Sigmoid colon (tissue), 7 donors: ENCODE data around the gene SLC6A18. TPM values are rescaled to one million over a fixed set of nuclear protein-coding genes. Genes with fewer than 3 reads are reported as not detected.

Experiments
- DNase-seq: peaks from one replicate; pipeline ENCODE4 v3.0.0-alpha.2; 2019
- H3K27ac ChIP-seq, 4 donors: fragments of 200-600 bp; sonication (generic); one replicate each; pipeline ENCODE4 v1.5.1; 2016 to 2019; ENCODE audit warnings: mild to moderate bottlenecking in 1 of 4
- H3K27me3 ChIP-seq, 3 donors: fragments of 200-600 bp; sonication (generic); one replicate each; pipeline ENCODE4 v1.5.1; 2019; ENCODE audit warnings: mild to moderate bottlenecking in 1 of 3
- H3K36me3 ChIP-seq, 4 donors: fragments of 200-600 bp; sonication (generic); one replicate each; pipeline ENCODE4 v1.5.1; 2016 to 2019
- H3K4me1 ChIP-seq, 4 donors: fragments of 200-600 bp; sonication (generic); one replicate each; pipeline ENCODE4 v1.5.1; 2017 to 2019
- H3K4me3 ChIP-seq, 4 donors: fragments of 200-600 bp; sonication (generic); one replicate each; pipeline ENCODE4 v1.5.1; 2017 to 2019; ENCODE audit warnings: mild to moderate bottlenecking in 2 of 4, moderate library complexity in 1 of 4
- H3K9me3 ChIP-seq, 4 donors: fragments of 200-600 bp in 3 of 4; sonication (generic) in 3 of 4; one replicate each; pipeline versions ENCODE4 v1.5.1 to v1.6.1; 2013 to 2019
- EP300 ChIP-seq, 4 donors: sonication (generic); formaldehyde crosslinking; IDR thresholded peaks; one replicate each; pipeline ENCODE4 v1.6.1; 2017; ENCODE audit warnings: antibody characterized with exemption in 4 of 4
- POLR2A ChIP-seq, 2 donors: fragments of 450-650 bp; IDR thresholded peaks; one replicate each; pipeline ENCODE4 v1.6.1; 2016; ENCODE audit warnings: antibody characterized with exemption in 2 of 2, mild to moderate bottlenecking in 2 of 2, moderate library complexity in 2 of 2
- POLR2AphosphoS5 ChIP-seq, 4 donors: sonication (generic); formaldehyde crosslinking; IDR thresholded peaks; one replicate each; pipeline ENCODE4 v1.6.1; 2017; ENCODE audit warnings: antibody characterized with exemption in 4 of 4
- WGBS, 2 donors: extraction: QIAGEN DNeasy Blood & Tissue Kit; methylation state at CpG; one replicate each; pipeline ENCODE4 v1.1.7; 2013; 5-methylcytosine and 5-hydroxymethylcytosine counted together
- intact Hi-C: fragments of 100-400 bp; cut with DNase I; formaldehyde crosslinking; loops from one replicate; pipeline ENCODE4 v1.15.1; 2023
- polyA plus RNA-seq, 3 donors: library from polyadenylated mRNA; stranded (reverse); fragments of 200-250 nt; gene quantifications; one replicate each; pipeline ENCODE4 v1.2.3, GENCODE V29; 2013
- total RNA-seq, 4 donors: library from RNA; depleted of rRNA; stranded (reverse); fragments of >200 nt; gene quantifications; one replicate each; pipeline ENCODE4 v1.1.0, GENCODE V29; 2016
- TF ChIP-seq, protein P1 (sequence below), 4 experiments: fragments of 450-650 bp in 3 of 4; fragments of 200-600 bp in 1 of 4; IDR thresholded peaks; one replicate each; pipeline ENCODE4 v1.5.1; 2016 to 2019; ENCODE audit warnings: antibody characterized with exemption in 4 of 4, mild to moderate bottlenecking in 3 of 4, moderate library complexity in 2 of 4
- donor health status: healthy with polysubstance abuse.
- donor health status: Bipolar disorder and iron deficiency.
- donor health status: healthy.

SLC6A18 gene
- total and polyA plus RNA-seq, 7 donors = 0.07 TPM; not detected in 6

DNA sequence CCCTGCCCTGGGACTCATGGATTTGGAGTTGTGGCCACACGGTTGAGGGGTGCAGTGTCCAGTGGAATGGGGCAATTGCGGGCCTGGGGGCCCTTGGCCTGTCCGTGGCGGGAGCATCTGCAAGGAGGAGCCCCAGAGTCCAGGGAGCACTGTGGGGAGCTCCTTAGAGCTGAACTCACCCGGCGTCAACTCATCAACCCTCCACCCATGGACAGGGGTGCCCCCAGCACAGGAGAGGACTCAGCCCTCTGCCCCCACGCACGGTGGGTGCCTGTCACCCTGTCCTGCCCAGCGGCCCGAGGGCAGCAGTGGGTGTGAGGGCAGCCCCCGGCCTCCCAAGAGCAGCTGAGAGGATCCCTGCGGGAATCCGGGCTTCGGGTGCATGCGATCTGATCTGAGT lies 550 bp upstream of the SLC6A18 start:
- Histone ChIP-seq H3K27ac (no peak overlapping the region), H3K27me3 (peaks cover 0 to 47% (median 11%) of the 10 kb centered on the region in 3 donors), H3K4me3 (no peak overlapping the region), H3K4me1 (peaks cover 0 to 11% (median 7%) of the 10 kb centered on the region in 4 donors), H3K9me3 (no peaks in the 10 kb centered on the region), H3K36me3 (no peaks in the 10 kb centered on the region)
- no peak for DNase-seq
- TF ChIP-seq EP300 (IDR thresholded peaks at IDR 0.05) (no peak), POLR2AphosphoS5 (IDR thresholded peaks at IDR 0.05) (no peak), POLR2A (IDR thresholded peaks at IDR 0.05) (no peak)
- TF ChIP-seq, protein P1, sequence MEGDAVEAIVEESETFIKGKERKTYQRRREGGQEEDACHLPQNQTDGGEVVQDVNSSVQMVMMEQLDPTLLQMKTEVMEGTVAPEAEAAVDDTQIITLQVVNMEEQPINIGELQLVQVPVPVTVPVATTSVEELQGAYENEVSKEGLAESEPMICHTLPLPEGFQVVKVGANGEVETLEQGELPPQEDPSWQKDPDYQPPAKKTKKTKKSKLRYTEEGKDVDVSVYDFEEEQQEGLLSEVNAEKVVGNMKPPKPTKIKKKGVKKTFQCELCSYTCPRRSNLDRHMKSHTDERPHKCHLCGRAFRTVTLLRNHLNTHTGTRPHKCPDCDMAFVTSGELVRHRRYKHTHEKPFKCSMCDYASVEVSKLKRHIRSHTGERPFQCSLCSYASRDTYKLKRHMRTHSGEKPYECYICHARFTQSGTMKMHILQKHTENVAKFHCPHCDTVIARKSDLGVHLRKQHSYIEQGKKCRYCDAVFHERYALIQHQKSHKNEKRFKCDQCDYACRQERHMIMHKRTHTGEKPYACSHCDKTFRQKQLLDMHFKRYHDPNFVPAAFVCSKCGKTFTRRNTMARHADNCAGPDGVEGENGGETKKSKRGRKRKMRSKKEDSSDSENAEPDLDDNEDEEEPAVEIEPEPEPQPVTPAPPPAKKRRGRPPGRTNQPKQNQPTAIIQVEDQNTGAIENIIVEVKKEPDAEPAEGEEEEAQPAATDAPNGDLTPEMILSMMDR (IDR thresholded peaks at IDR 0.05) = no peak
- intact Hi-C loops = no loop called here
- 89 to 91% methylated on average over 15 of the region's 15 CpGs for WGBS, 2 donors

DNA sequence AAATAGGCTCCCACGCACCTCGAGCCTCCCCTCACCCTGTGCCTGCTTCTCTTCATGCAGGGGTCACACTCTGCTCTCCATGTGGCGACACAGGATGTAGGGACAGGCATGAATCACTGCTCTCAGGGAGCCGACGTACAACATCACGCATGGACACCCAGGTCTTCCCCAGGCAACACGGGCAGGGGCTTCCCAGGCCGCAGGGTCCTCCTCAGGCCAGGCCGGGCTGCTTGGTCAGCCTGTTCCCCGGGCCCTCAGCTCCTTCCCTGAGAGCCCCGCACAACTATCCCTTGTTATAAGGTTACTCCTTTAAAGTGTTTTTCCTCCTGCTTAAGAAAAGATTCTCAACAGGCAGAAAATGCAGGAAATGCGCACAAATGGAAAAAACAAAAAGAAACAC lies 1.1 kb downstream of the SLC6A18 start:
- H3K27ac ChIP-seq = no peak overlapping the region
- no peaks in the 10 kb centered on the region for H3K36me3 ChIP-seq
- peaks cover 0 to 11% (median 7%) of the 10 kb centered on the region in 4 donors for H3K4me1 ChIP-seq
- DNase-seq = no peak
- no peak overlapping the region for H3K4me3 ChIP-seq
- no peaks in the 10 kb centered on the region for H3K9me3 ChIP-seq
- 84 to 92% methylated on average over 12 of the region's 12 CpGs for WGBS, 2 donors
- TF ChIP-seq, protein P1 (IDR thresholded peaks at IDR 0.05) = no peak
- TF ChIP-seq POLR2A (IDR thresholded peaks at IDR 0.05) (no peak), POLR2AphosphoS5 (IDR thresholded peaks at IDR 0.05) (no peak), EP300 (IDR thresholded peaks at IDR 0.05) (no peak)
- intact Hi-C loops = no loop called here
- H3K27me3 ChIP-seq = peaks cover 0 to 63% (median 26%) of the 10 kb centered on the region in 3 donors

DNA sequence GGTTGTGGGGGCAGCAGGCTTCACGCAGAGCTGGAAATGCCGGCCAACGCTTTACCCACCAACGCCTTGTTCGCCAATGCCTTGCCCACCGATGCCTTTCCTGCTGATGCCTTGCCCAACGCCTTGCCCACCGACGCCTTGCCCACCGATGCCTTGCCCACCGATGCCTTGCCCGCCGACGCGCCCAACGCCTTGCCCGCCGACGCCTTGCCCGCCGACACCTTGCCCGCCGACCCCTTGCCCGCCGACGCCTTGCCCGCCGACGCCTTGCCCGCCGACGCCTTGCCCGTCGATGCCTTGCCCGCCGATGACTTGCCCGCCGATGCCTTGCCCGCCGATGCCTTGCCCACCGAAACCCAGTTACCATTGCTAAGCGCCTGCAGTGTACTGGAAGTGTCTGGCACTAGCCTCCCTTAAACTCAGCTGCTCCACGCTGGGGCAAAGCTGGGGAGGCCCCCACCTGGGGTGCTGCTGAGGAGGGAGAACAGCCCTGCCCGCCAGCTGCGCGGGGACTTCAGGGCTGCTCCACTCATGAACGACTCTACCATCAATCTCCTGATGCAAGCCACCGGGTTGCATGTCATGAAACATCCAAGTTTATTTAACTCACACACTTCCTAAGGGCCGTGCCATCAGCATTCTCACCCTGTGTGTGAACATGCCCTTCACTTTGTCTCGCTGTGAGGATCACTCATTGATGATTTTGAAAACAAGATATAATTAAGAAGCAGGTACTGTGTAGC lies 1.8 kb downstream of the SLC6A18 start:
- 79 to 83% methylated on average over 50 of the region's 50 CpGs for WGBS, 2 donors
- H3K27me3 ChIP-seq = peaks cover 0 to 71% (median 33%) of the 10 kb centered on the region in 3 donors
- H3K4me1 ChIP-seq = peaks cover 0 to 11% (median 7%) of the 10 kb centered on the region in 4 donors

DNA sequence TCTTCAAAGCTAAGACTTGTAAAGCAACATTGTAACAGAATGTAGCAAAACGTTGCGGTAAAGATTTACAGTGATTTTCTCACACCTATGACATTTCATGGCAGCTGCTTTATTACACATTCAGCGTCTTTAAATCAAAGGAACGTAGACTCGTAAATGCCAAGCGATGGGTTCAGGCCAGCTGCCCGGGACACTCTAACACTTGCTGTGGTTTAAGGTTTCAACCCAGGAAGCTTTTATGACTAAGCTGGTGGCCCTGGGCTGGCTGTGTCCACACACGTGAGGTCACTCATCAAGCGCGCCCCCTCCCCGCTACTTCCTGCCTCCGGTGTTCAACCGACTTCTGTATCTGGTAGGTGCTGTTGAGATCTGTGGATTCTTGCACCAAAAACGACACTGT lies 2.5 kb downstream of the SLC6A18 start:
- no peaks in the 10 kb centered on the region for H3K36me3 ChIP-seq
- TF ChIP-seq EP300 (IDR thresholded peaks at IDR 0.05) = no peak
- no peak for TF ChIP-seq POLR2AphosphoS5 (IDR thresholded peaks at IDR 0.05)
- TF ChIP-seq, protein P1 (IDR thresholded peaks at IDR 0.05) = no peak
- no peak for TF ChIP-seq POLR2A (IDR thresholded peaks at IDR 0.05)
- 5 to 24% methylated on average over 14 of the region's 14 CpGs for WGBS, 2 donors
- H3K27ac ChIP-seq = no peak overlapping the region
- no peaks in the 10 kb centered on the region for H3K9me3 ChIP-seq
- peaks cover 0 to 11% (median 7%) of the 10 kb centered on the region in 4 donors for H3K4me1 ChIP-seq
- no peak overlapping the region for H3K4me3 ChIP-seq
- H3K27me3 ChIP-seq = peaks cover 0 to 76% (median 37%) of the 10 kb centered on the region in 3 donors
- intact Hi-C loops = no loop called here
- no peak for DNase-seq

More for the DNA sequence above, 1.8 kb downstream of the SLC6A18 start:
- Histone ChIP-seq H3K27ac (no peak overlapping the region), H3K4me3 (no peak overlapping the region), H3K9me3 (no peaks in the 10 kb centered on the region), H3K36me3 (no peaks in the 10 kb centered on the region)
- intact Hi-C loops = no loop called here
- TF ChIP-seq, protein P1 (IDR thresholded peaks at IDR 0.05) = no peak
- TF ChIP-seq POLR2AphosphoS5 (IDR thresholded peaks at IDR 0.05) (no peak), POLR2A (IDR thresholded peaks at IDR 0.05) (no peak), EP300 (IDR thresholded peaks at IDR 0.05) (no peak)
- DNase-seq = no peak
